NCI-H187 (cell line): ENCODE measurements around the gene SOSTDC1.
"Not testable (repeated sequence)": the region's sequence is repeated elsewhere in the genome, so short reads cannot be mapped to it uniquely, and the experiment has no call there.

Experiments
- DNase-seq, 2 experiments: peaks; one replicate each; lab custom pipeline; 2025; lab: John Stamatoyannopoulos, UW

The SOSTDC1 gene, protein sequence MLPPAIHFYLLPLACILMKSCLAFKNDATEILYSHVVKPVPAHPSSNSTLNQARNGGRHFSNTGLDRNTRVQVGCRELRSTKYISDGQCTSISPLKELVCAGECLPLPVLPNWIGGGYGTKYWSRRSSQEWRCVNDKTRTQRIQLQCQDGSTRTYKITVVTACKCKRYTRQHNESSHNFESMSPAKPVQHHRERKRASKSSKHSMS

DNA sequence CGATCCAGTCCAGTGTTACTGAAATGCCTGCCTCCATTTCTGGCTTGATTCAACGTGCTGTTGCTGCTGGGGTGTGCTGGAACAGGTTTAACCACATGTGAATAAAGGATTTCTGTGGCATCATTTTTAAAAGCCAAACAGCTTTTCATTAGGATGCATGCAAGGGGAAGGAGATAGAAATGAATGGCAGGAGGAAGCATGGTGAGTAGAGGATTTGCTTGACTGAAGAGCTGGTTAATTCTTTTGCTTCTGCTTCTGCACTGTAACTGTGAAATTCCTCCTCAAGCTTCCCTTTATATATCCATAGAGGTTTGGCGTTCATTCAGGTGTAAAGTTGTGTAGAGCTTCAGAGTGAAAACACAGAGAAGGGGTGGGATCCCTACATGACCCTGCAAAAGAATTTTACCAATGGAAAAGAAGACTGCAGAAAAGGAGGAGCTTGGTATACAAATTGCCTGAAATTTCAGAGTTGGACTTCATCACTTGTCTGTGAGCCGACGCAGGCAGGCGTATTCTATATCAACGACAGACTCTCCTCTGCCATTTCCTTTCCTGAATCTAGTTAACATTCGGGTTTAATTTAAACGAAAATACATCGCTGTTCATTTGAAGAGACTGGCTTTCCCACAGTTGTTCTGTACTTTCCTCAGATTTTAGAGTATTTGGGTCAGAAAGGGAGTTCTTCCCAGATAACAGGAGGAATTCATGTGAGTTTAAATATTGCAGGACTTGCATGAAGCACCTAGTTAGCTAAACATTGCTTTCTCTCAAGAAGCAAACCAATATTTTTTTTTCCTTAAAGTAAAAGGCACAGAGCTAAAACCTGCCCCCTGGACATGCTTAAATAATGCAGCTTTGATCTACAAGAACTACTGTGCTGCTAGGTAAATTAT lies at the start of gene SOSTDC1:
SOSTDC1 (minus strand) TSS at position 270 of the 893 bp plus-strand sequence; CDS start at position 200, 70 bp downstream.
- DNase-seq = no peak

DNA sequence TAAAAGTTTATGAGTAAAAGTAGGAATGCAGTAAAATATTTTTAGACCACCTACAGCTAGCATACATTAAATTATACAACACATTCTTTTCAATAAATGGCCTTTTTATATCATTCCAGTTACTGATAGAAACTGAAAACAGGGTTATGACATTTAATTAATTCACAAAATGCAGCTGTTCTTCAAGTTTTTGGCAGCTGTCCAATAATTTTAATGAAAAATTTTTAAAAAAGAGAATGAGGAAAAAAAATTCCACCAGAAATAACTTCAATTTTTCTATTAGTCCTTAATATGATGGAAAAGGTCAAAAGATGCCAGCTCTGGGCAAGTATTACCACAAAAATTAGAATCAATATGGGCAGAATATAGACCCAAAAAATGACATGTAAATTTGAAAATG lies 49.2 kb upstream of the SOSTDC1 start:
- DNase-seq = no peak

DNA sequence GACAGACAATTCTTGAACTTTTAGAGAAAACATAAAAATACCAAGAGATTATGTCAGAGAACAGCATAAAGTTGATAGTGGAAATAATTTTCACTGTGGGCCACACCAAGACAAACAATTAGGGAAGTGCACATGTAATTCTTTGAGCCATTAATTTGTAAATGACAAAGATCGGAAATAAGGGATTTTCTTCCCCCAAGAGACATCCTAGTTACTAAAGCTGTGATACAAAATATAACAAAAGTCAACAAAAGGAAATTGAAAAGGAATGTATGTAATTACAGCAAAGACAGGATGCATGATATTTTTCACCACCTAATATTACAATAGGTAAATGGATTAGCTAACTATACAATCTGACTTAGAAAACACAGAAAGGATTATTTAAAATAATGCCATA lies 48.7 kb upstream of the SOSTDC1 start:
- DNase-seq = no peak

DNA sequence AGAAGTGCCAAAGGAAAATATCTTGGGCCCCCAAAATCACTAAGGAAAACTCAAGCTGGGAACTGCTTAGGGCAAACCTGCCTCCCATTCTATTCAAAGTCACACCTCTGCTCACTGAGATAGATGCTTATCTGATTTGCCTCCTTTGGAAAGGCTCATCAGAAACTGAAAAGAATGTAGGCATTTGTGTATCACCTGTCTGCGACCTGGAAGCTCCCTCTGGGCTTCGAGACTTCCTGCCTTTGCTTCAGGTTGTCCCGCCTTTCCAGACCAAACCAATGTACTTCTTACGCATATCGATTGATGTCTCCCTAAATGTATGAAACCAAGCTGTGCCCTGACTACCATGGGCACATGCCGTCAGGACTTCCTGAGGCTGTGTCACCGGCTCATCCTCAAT lies 46.6 kb upstream of the SOSTDC1 start:
- no peak for DNase-seq

DNA sequence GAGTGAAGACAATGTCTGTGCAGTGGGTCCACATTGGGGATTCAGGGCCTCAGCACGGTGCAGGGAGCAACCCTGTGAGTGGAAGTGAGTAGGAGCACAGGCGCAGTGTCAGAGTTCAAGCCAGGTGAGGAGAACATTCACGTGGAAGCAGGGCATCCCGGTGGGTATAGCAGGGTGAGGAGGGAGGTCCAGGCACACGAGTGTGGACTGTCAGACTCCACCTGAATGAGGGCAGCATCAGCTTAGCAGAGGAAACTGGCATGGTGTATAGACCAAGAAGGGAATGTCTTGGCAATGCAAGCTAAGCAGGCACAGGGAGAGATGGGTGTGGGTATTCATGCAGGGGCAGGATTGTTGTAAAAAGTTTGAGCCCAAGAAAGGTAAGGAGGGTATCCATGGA lies 45.8 kb upstream of the SOSTDC1 start:
- DNase-seq = no peak

DNA sequence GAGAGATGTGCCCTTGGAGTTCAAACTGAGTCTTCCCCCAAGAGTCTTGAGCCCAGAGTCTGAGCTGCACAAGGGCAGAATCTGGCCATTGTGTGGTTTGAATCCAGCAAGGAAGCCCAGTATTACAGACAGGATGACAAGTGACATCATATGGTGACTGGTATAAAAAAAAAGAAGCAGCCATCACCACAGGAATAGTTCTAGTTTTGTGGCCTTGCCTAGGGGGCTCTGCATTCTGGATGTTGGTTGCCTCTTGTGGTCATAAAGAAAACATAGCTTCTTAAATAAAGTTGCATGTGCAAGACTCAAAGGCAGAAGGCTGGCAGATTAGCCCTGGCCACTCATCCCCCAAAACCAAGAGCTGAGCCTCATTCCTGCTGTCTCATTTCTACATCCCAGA lies 44.3 kb upstream of the SOSTDC1 start:
- DNase-seq = no peak

DNA sequence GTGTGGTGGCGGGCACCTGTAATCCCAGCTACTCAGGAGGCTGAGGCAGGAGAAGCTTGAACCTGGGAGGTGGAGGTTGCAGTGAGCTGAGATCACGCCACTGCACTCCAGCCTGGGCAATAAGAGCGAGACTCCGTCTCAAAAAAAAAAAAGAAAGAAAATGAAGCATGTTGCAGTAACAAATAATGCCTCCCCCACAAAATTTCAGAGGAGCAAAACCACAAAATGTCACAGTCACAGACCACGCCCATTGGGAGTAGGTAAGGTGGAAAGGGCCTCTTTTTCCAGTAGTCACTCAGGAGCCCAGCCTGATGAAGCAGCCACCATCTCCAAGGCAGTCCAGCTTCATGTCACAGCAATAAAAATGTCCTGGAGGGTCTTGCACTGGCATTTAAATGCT lies 40.9 kb upstream of the SOSTDC1 start:
- not testable (repeated sequence) for DNase-seq

DNA sequence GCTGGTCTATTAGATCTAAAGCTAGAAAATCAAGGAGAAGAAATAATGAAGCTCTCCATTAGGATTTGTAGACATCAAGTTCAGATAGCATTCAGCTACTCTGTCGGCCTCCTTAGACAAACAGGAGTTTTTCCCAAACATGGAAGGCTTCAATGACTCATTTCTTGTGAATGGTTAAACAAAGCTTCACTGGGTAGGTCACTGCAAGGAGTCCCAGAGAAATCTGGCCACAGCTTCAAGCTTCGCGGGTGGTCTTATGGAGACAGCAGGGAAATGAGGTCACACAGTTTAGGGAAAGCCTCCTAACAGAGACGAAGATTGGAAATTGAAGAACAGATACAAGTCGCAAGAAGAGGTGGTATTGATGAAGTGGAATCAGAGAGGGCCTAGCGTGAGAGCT lies 38.5 kb upstream of the SOSTDC1 start:
- no peak for DNase-seq

DNA sequence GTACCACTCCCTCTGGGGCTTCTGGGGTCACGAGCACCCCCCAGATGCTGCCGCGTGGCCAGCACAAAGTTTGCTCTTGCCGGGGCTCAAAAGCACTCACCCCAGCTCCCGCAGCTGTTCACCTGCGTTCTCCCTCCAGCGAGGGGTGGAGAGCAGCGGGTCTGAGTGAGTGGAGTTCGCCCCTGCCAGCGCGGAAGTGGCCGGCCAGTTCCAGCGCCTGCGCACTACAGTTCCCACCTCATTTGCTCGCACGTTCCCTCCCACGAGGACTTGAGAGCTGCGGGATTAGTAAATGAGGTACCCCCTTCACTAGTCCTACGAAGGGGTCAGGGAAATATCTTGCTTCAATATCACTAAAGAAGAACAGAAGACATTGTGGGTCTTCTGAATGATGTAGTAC lies 36.8 kb upstream of the SOSTDC1 start:
- no peak for DNase-seq

DNA sequence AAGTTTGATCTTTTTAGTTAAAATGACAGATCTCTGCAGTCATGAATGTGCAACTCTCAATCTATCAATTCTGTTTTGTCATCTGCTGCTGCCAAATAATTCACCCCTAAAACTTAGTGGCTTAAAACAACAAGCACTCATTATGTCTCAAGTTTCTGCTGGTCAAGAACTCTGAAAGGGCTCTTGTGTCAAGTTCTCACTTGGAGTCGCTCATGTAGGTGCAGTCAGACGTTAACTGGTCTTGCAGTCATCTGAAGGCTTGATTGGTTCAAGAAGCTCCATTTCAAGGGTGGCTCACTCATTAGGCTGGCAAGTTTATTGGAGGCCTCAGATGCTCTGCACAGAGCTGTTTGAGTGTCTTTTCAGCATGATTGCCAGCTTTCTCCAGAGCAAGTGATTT lies 32.6 kb upstream of the SOSTDC1 start:
- DNase-seq = no peak

DNA sequence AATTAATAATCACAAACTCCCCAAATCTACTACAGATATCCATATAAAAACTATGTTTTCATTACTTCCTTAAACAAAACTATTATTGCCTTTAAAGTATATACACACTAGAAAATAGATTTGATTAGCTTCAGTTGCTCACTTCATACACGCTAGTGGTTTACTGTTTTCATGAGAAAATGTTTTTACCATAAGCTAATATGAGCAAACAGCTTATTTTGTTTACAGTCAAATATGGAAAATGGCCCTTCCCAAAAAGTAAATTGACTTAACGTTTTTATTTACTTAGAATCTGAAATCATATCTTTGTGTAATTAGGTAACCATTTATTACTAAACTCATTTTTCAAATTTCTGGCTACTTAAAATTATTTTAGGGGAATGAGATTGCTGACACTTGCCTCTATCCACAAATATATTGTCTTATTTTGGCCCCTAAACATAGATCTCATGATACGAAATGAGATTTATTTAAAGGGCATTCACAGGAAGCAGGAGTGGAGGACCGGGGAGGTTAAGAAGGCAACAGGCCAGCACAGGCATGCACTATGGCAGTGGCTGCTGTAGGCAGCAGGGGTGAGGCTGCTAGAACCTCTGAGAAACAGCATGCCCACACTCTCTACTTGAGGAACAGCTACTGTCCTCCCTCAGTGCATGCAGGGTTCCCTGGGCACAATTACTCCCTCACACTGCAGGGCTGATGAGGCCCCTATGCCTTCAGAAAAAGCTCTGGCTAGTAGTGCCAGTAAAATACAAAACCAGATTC lies 29.6 kb upstream of the SOSTDC1 start:
- DNase-seq = no peak

DNA sequence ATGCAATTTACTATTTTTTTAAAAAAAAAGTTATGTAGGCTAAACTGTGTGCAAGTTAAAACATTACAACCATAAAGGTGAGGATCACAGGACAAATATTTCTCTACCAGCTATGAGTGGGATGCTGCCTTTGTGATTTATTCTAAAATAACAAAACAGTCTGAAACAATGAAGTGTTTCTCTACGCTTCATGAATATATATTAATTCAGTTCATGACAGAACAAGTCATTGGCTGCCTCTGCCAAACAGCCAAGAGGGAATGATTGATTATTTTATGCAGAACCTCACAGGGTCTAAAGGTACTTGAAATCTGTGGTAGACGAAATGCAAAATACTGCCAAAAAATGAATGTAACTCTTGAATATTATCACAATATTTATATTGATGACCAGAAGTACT lies 29.0 kb upstream of the SOSTDC1 start:
- DNase-seq = no peak

DNA sequence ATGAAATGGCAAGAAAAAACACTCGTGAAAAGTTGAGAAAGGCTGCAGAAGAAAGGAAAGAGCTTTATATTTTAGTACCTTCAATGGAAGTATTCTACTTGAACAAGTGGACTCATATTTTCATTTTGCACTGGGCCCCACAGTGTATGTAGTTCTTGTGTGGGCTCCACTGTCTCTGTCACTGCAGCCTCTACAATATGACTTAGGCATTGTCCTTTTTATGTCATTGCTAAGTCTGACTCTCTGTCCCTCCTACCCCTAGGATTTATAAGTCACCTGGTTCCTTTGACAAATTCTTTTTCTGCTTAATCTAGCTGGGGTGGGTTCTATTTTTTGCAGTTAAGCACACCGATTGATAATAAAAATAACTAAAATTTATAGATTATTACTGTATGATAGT lies 27.7 kb upstream of the SOSTDC1 start:
- DNase-seq = no peak

DNA sequence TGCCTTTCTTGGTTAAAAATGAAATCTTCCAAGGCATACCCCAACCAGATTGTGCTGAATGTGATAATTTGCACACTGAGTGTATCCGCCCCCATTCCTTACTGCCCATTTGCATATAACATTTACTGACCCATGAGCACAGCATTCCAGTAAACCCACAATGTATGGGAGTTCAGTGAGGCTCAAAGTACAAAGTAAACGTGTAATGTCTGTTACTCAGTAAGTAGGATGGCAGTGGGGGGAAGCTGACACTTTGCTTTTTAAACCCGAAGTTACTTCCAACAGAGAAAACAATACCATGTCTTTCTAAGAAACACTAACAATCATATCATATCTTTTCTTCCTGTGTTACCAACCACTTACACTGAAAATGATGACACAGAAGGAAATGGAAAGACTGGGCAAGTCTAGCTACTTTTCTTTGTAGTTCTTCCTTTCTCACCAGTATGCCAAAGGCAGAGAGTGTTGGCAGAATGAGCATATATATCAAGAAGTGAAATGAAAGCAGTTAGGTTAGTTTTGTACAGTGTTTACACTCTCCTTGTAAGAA lies 27.1 kb upstream of the SOSTDC1 start:
- no peak for DNase-seq

DNA sequence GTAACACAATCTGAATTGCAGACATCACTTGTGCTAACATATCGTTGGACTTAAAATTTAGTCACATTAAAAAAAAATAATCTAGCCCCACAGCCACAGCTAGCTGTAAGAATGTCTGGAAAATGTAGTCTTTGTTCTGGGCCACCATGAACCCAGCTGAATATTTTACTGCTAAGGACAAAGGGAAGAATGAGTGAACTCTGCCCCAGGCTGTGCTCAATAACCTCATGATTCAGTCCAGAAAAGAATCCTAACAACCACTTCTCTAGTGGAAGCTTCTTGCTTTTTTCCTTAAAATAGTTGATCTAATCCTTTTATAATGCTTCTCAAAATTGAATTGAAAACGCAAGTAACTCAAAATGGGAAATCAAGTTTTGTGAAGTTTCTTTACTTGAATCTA lies 25.6 kb upstream of the SOSTDC1 start:
- no peak for DNase-seq

DNA sequence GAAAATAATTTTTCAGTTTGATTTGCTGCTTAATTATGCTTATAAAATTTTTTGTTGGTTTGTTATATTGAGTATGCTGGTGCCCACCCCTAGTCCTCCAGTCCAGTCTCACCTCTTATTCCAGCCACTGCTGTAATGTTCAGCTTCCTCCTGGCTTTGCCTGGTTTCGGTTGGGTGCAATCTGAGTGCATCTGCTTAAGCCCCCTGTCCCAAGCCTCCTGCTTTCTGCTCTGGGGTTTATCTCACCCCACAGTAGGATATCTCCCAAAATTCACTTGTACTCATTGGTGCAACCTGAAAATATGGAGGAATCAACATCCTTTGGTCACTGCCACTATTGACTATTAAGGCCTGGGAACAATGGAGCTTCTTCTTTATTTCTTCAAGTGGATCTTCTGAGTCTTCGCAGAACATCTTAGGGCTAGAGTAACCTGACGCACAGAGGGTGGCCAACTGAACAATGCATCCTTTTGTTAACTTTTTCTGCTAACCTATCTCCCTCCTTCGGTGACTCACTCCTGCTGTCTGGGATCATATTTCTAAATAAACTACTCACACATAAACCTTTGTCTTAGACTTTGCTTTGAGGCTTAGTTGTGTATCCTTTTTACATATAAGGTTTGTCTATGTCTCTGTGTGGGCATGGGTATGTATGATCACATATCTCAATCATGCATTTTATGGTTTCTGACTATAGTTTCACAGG lies 19.1 kb upstream of the SOSTDC1 start:
- DNase-seq = no peak

DNA sequence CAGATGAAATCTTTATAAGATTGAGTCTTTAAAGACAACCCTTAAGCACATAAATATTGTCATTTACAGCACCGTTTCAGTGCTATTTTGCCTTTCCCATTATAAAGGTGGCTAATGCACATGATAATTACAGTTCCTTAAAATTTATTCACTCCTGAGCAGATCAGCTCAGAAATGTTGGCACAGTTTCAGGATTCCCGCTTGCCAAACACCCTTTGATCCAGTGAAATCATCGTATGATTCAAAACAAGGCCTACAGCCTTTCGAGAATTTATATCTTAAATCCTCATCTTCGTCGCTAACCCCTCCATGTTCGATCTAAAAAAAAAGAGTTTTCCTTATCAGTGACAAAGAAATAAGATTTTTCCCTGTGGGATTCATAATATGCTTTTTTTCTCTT lies 14.1 kb upstream of the SOSTDC1 start:
- DNase-seq = no peak

DNA sequence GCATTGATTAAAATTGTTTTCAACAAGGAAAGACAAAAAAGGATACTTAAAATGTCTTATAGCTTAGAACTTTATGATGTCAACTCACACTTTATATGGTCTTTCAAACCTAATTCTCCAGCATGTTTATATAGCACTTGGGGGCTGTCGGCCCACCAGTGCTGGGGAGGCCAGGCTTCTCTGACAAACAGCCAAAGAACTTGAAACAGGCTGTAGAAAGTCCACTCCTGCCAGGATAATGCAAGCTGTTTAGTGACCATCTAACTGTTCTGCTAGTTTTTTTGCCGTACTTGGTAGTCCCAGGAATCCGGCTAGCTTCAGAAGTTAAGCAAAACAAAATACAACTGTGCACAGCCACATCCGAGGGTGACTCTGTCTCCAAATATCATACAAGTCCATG lies 13.6 kb upstream of the SOSTDC1 start:
- DNase-seq = no peak

DNA sequence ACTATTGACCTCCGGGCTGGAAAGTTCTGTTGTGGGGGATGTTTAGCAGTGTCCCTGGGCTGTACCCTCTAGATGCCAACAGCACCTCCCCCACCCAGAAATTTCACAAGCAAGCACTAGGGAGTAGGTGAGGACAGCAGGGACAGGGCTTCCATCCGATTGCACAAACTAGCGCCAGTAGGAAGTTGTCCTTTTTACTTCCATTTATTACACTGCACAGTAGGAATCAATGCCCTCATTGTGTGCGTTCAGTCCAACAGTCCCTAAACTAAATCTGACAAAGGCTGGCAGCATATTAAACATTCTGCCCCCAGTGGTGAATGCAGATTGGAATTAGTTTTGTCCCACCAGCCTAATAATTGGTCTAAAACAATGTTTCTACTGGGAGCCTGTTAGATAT lies 6.4 kb upstream of the SOSTDC1 start:
- DNase-seq = no peak

DNA sequence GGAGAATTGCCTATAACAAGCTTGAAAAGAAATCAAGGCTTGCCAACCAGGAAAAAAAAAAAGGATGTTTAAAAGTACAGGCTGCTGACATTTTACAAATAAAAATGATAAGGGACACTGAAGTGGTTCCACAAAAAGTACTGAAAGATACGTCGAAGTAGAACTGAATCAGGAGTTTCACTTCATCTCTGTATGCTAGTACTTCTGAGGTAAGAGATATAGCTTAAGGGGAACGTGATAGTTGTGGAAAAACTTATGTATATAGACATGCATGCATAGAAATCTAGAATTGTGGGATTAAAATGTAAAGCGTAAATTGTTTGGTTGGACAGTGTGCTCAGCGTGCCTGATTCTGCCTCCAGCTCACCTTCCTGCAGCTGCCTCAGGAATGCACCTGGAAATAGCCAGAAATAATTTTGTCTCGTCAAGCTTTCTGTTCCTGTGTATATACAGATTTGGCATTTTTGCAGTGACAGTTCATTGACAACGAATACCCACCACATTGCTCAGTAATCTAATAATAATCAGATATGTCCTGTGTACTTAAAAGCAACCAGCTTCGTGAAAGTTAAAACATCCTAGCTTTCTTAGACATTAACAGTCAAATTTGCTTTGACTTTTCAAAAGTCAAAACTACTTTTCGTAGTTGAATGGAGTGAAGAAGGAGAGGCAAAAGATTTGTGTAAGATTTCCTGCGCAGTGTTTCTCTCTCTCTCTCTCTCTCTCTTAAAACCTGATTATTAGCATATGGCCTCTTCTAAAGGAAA lies 1.4 kb downstream of the SOSTDC1 start:
- DNase-seq = no peak

DNA sequence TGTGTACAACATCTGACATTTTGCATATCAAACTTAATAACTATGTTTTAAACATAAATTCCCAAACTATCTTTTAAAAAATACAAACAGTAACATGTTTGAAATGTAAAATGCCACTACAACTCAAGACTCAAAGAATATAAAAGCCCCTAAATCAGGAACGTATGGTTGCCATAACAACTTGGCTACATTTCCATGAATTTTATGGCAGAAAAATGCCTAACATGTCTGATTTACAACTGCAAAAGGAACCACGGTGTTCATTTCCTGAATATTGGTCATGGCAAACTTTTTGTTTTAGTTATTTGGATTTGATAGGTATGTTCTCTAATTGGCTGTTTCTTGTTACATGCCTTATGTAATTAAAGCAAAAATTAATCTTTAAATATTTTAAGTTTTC lies 2.0 kb downstream of the SOSTDC1 start:
- no peak for DNase-seq
